CD14-positive monocyte (primary cell): ENCODE results near the gene CTNNA3. TPM values are rescaled to one million over a fixed set of nuclear protein-coding genes. Genes with fewer than 3 reads are reported as not detected.

Source experiments
- DNase-seq, 3 donors: peaks; one replicate each; pipeline ENCODE4 v3.0.0-alpha.2; 2011 to 2022
- H2AFZ ChIP-seq: 2 replicates; pipeline ENCODE4 v1.6.0; 2012; ENCODE audit warnings: mild to moderate bottlenecking, low read depth, low read length, inconsistent platforms; ENCODE audit not compliant: insufficient read depth, poor library complexity, severe bottlenecking
- H3K27ac ChIP-seq, 2 donors: 1 replicate in 1 of 2; 2 replicates in 1 of 2; pipeline ENCODE4 v1.5.1; 2012 to 2013; ENCODE audit warnings: low read length in 2 of 2, control low read depth in 1 of 2, inconsistent platforms in 1 of 2, low read depth in 1 of 2, mild to moderate bottlenecking in 1 of 2
- H3K27me3 ChIP-seq, 2 donors: one replicate each; pipeline versions ENCODE4 v1.6.0 to v1.6.1; 2011 to 2013; ENCODE audit warnings: low read length in 2 of 2; ENCODE audit not compliant: control insufficient read depth in 2 of 2, insufficient read depth in 2 of 2
- H3K36me3 ChIP-seq, 2 donors: replicated peaks in 1 of 2; 1 replicate in 1 of 2; 2 replicates in 1 of 2; pipeline versions ENCODE4 v1.5.1 to v1.6.1; 2012 to 2013; ENCODE audit warnings: low read length in 2 of 2, control low read depth in 1 of 2, inconsistent platforms in 1 of 2, mild to moderate bottlenecking in 1 of 2; ENCODE audit not compliant: insufficient read depth in 2 of 2, control insufficient read depth in 1 of 2
- H3K4me1 ChIP-seq, 2 donors: 1 replicate in 1 of 2; 2 replicates in 1 of 2; pipeline versions ENCODE4 v1.5.1 to v1.6.1; 2012 to 2013; ENCODE audit warnings: low read length in 2 of 2, control low read depth in 1 of 2, inconsistent platforms in 1 of 2, mild to moderate bottlenecking in 1 of 2, moderate library complexity in 1 of 2; ENCODE audit not compliant: insufficient read depth in 2 of 2, control insufficient read depth in 1 of 2
- H3K4me2 ChIP-seq: replicated peaks from 2 replicates; pipeline ENCODE3; 2012; ENCODE audit warnings: low read length, moderate library complexity, mild to moderate bottlenecking; ENCODE audit not compliant: poor library complexity, severe bottlenecking; ENCODE audit errors: extremely low read depth
- H3K4me3 ChIP-seq, 3 experiments: fragments of 200-600 bp in 1 of 3; sonication (generic) in 1 of 3; replicated peaks in 1 of 3; 1 replicate in 2 of 3; 2 replicates in 1 of 3; pipeline ENCODE4 v1.5.1; 2011 to 2013; ENCODE audit warnings: low read length in 3 of 3, mild to moderate bottlenecking in 3 of 3, control low read depth in 2 of 3, low read depth in 2 of 3, inconsistent platforms in 1 of 3, moderate library complexity in 1 of 3
- H3K79me2 ChIP-seq: 2 replicates; pipeline ENCODE4 v1.6.0; 2012; ENCODE audit warnings: mild to moderate bottlenecking, control low read depth, inconsistent platforms, low read length, moderate library complexity; ENCODE audit not compliant: insufficient read depth
- H3K9ac ChIP-seq: 2 replicates; pipeline ENCODE4 v1.6.0; 2017; ENCODE audit warnings: low read length, mild to moderate bottlenecking; ENCODE audit not compliant: insufficient read depth, poor library complexity, severe bottlenecking
- H3K9me3 ChIP-seq, 2 donors: replicated peaks in 1 of 2; 1 replicate in 1 of 2; 2 replicates in 1 of 2; pipeline versions ENCODE4 v1.5.1 to v1.6.1; 2012 to 2013; ENCODE audit warnings: low read length in 2 of 2, control low read depth in 1 of 2; ENCODE audit not compliant: control insufficient read depth in 1 of 2, insufficient read depth in 1 of 2
- H4K20me1 ChIP-seq: 2 replicates; pipeline ENCODE4 v1.6.0; 2012; ENCODE audit warnings: mild to moderate bottlenecking, low read length, control low read depth, moderate library complexity; ENCODE audit not compliant: insufficient read depth
- H3K27ac Mint-ChIP-seq, 7 donors: one replicate each; pipeline ENCODE4 v1.8.0; 2020; ENCODE audit warnings: mild to moderate bottlenecking in 7 of 7, mixed read lengths in 7 of 7, moderate library complexity in 6 of 7, inconsistent platforms in 2 of 7
- H3K27me3 Mint-ChIP-seq, 3 donors: one replicate each; pipeline ENCODE4 v1.8.0; 2021 to 2022; ENCODE audit warnings: low read depth in 3 of 3, mild to moderate bottlenecking in 3 of 3, mixed read lengths in 3 of 3, moderate library complexity in 3 of 3, inconsistent platforms in 1 of 3
- H3K36me3 Mint-ChIP-seq, 2 donors: one replicate each; pipeline ENCODE4 v1.8.0; 2020; ENCODE audit warnings: mixed read lengths in 2 of 2, inconsistent platforms in 1 of 2, mild to moderate bottlenecking in 1 of 2
- H3K4me1 Mint-ChIP-seq: one replicate; pipeline ENCODE4 v1.8.0; 2020; ENCODE audit warnings: mild to moderate bottlenecking, mixed read lengths
- H3K4me3 Mint-ChIP-seq, 2 donors: one replicate each; pipeline ENCODE4 v1.8.0; 2020; ENCODE audit warnings: mild to moderate bottlenecking in 2 of 2, mixed read lengths in 2 of 2, moderate library complexity in 1 of 2
- H3K9me3 Mint-ChIP-seq, 7 donors: one replicate each; pipeline ENCODE4 v1.8.0; 2020 to 2022; ENCODE audit warnings: mixed read lengths in 7 of 7, mild to moderate bottlenecking in 6 of 7, moderate library complexity in 6 of 7, inconsistent platforms in 2 of 7
- WGBS: methylation state at CpG from one replicate; pipeline ENCODE4 v1.1.5; 2013; ENCODE audit warnings: missing lambda C conversion rate; ENCODE audit not compliant: insufficient coverage; 5-methylcytosine and 5-hydroxymethylcytosine counted together
- intact Hi-C, 2 donors: fragments of 100-400 bp; cut with micrococcal nuclease; formaldehyde crosslinking; loops; one replicate each; pipeline versions ENCODE4 v1.15.0 to v1.15.1; 2023
- polyA plus RNA-seq, 3 donors: library from polyadenylated mRNA; depleted of rRNA in 1 of 3; unstranded in 2 of 3; stranded (reverse) in 1 of 3; fragments of 300-500 nt in 2 of 3; fragments of >200 nt in 1 of 3; fragmentation: Illumina TruSeq in 2 of 3; gene quantifications; 1 replicate in 2 of 3; 2 replicates in 1 of 3; pipeline ENCODE4 v1.2.3, GENCODE V29; 2012 to 2021
- TF ChIP-seq, protein P1 (sequence below): fragments of 200-600 bp; IDR thresholded peaks from one replicate; pipeline ENCODE4 v1.8.0; 2022; ENCODE audit warnings: antibody characterized with exemption, mild to moderate bottlenecking

Gene CTNNA3
- polyA plus RNA-seq, 3 donors: not detected

DNA sequence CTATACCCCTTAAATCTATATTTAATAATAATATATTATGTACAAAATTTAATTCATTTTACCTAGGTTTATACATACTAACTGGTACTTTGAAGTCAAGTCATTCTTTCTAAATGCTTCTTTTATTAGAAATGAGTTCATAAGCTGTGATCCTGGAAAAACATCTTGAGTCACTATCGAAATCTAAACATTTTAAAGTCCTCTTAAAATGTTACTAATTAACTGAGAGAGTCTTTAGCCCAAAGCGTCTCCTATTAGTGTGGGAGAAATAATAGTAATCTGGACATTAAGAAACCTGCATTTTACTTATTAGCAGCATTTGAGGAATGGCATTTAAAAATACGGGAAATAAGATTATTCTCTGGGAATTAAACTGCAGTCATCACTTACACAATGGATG is 142.7 kb downstream of the CTNNA3 start:
- TF ChIP-seq, protein P1, sequence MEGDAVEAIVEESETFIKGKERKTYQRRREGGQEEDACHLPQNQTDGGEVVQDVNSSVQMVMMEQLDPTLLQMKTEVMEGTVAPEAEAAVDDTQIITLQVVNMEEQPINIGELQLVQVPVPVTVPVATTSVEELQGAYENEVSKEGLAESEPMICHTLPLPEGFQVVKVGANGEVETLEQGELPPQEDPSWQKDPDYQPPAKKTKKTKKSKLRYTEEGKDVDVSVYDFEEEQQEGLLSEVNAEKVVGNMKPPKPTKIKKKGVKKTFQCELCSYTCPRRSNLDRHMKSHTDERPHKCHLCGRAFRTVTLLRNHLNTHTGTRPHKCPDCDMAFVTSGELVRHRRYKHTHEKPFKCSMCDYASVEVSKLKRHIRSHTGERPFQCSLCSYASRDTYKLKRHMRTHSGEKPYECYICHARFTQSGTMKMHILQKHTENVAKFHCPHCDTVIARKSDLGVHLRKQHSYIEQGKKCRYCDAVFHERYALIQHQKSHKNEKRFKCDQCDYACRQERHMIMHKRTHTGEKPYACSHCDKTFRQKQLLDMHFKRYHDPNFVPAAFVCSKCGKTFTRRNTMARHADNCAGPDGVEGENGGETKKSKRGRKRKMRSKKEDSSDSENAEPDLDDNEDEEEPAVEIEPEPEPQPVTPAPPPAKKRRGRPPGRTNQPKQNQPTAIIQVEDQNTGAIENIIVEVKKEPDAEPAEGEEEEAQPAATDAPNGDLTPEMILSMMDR: no peak
- H3K9ac ChIP-seq: no peak overlapping the region
- no peaks in the 10 kb centered on the region for H3K27me3 ChIP-seq
- H3K4me2 ChIP-seq: no peak overlapping the region
- H3K36me3 ChIP-seq: no peaks in the 10 kb centered on the region
- H3K4me1 ChIP-seq: no peaks in the 10 kb centered on the region
- intact Hi-C loops: no loop called here
- peaks cover 1 to 13% (median 4%) of the 10 kb centered on the region in 7 donors for H3K9me3 Mint-ChIP-seq
- no CpG with 5 or more reads among the region's 3 CpGs for WGBS
- no peak overlapping the region for H3K27ac Mint-ChIP-seq
- H3K27ac ChIP-seq: no peak overlapping the region
- H3K4me3 ChIP-seq: no peak overlapping the region
- H4K20me1 ChIP-seq: no peaks in the 10 kb centered on the region
- no peak overlapping the region for H3K4me3 Mint-ChIP-seq
- peaks cover 0 to 2% (median 0%) of the 10 kb centered on the region in 3 donors for H3K27me3 Mint-ChIP-seq
- H3K4me1 Mint-ChIP-seq: no peaks in the 10 kb centered on the region
- H3K36me3 Mint-ChIP-seq: no peaks in the 10 kb centered on the region
- H2AFZ ChIP-seq: no peak overlapping the region
- H3K79me2 ChIP-seq: no peaks in the 10 kb centered on the region
- peaks cover under 1 to 5% of the 10 kb centered on the region in 2 donors for H3K9me3 ChIP-seq
- no peak for DNase-seq

DNA sequence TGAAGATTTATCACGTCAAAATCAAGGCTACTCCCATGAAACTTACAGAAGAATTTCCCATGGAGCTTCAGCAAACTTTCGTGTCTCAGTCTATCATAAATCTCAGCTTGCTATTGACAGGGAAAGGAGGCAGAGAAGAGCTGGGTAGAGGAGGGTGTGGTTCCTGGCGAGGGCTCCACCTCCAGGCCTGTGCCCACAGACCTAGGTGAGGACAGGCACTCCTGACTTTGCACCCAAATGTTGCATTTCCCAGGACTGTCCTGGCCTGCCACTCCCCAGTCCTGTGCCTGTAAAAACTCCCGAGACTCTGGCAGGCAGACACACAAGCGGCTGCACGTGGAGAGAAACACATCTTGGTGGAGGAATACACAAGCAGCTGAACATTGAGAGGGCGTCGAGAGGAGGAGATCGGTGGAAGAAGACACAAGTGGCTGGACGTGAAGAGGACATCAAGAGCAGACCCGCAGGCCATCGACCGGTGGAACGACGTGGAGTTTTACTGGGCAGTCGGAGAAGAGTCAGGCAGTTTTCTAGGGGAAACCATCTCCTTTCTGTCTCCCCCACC is 145.1 kb downstream of the CTNNA3 start:
- no peaks in the 10 kb centered on the region for H4K20me1 ChIP-seq
- TF ChIP-seq, protein P1: no peak

More for the DNA sequence above, 145.1 kb downstream of the CTNNA3 start:
- Mint-ChIP-seq H3K4me1 (no peaks in the 10 kb centered on the region), H3K36me3 (no peaks in the 10 kb centered on the region), H3K27me3 (peaks cover 0 to 4% (median 3%) of the 10 kb centered on the region in 3 donors), H3K9me3 (peaks cover 0 to 6% (median 3%) of the 10 kb centered on the region in 7 donors), H3K27ac (no peak overlapping the region), H3K4me3 (no peak overlapping the region)
- no peak overlapping the region for H3K27ac ChIP-seq
- H2AFZ ChIP-seq: no peak overlapping the region
- no peak for DNase-seq
- H3K4me1 ChIP-seq: no peaks in the 10 kb centered on the region
- no peaks in the 10 kb centered on the region for H3K79me2 ChIP-seq
- H3K9ac ChIP-seq: no peak overlapping the region
- no peaks in the 10 kb centered on the region for H3K9me3 ChIP-seq
- H3K27me3 ChIP-seq: no peaks in the 10 kb centered on the region
- intact Hi-C loops: no loop called here
- H3K4me3 ChIP-seq: no peak overlapping the region
- no peaks in the 10 kb centered on the region for H3K36me3 ChIP-seq
- 93% methylated on average over 14 of the region's 16 CpGs for WGBS
- no peak overlapping the region for H3K4me2 ChIP-seq
